HCT116 (cell line): ENCODE data around the gene LDLRAD4. TPM values are rescaled to one million over a fixed set of nuclear protein-coding genes. Genes with fewer than 3 reads are reported as not detected.

Experiments
- ATAC-seq: fragments of 200-7000 bp; cut with Tn5 transposase; 2 replicates; pipeline ENCODE4 v1.9.1; 2020; ENCODE audit warnings: mild to moderate bottlenecking, moderate library complexity
- BruUV-seq: library from RNA; stranded (reverse); fragments of 400-500 nt; replicated peaks from 2 replicates; lab custom pipeline; 2021; lab: Mats Ljungman, UMichigan
- CTCF ChIA-PET: fragments of 300-600 bp; sonication (Branson Sonifier 250); formaldehyde crosslinking; loops from one replicate; lab custom pipeline; 2021; ENCODE audit warnings: antibody characterized with exemption; lab: Charles Lee
- POLR2A ChIA-PET: fragments of 300-600, 350-600 bp; sonication (Branson Sonifier 250); formaldehyde crosslinking; loops from one replicate; lab custom pipeline; 2021; ENCODE audit warnings: antibody characterized with exemption; lab: Charles Lee
- RAD21 ChIA-PET, 2 experiments: fragments of 300-600 bp; sonication (Branson Sonifier 250); formaldehyde crosslinking; loops; one replicate each; lab custom pipeline; 2023; ENCODE audit warnings: low total read pairs in 2 of 2; ENCODE audit not compliant: uncharacterized antibody in 2 of 2, unreplicated experiment in 2 of 2, low non-redundant PET in 1 of 2; lab: Charles Lee
- DNase-seq: peaks from one replicate; pipeline ENCODE4 v3.0.0-alpha.2; 2010; ENCODE audit warnings: low read depth, low spot score
- H2AFZ ChIP-seq: fragments of 200-600 bp; shearing (Covaris generic), sonication (generic); 2 replicates; pipeline ENCODE4 v1.6.1; 2017; ENCODE audit warnings: low read depth, mixed run types, mixed read lengths, antibody characterized with exemption, low read length; ENCODE audit not compliant: poor library complexity, severe bottlenecking
- H3K27ac ChIP-seq: 2 replicates; pipeline ENCODE4 v1.5.1; 2012; ENCODE audit warnings: low read depth, low read length
- H3K27me3 ChIP-seq: fragments of 200-600 bp; sonication (generic); 2 replicates; pipeline ENCODE4 v1.6.1; 2016; ENCODE audit warnings: mixed run types, low read length, mixed read lengths; ENCODE audit not compliant: insufficient read depth
- H3K36me3 ChIP-seq, 2 experiments: fragments of 200-500 bp in 1 of 2; fragments of 200-600 bp in 1 of 2; sonication (Bioruptor generic) in 1 of 2; sonication (generic) in 1 of 2; 2 replicates each; pipeline versions ENCODE4 v1.5.1 to v1.6.1; 2014 to 2016; ENCODE audit warnings: low read length in 2 of 2, inconsistent platforms in 1 of 2, mixed read lengths in 1 of 2, mixed run types in 1 of 2; ENCODE audit not compliant: insufficient read depth in 2 of 2, control insufficient read depth in 1 of 2
- H3K4me1 ChIP-seq, 2 experiments: fragments of 200-600 bp in 1 of 2; sonication (generic) in 1 of 2; 2 replicates each; pipeline versions ENCODE4 v1.5.1 to v1.6.1; 2012 to 2017; ENCODE audit warnings: low read length in 2 of 2, inconsistent platforms in 1 of 2, mild to moderate bottlenecking in 1 of 2, mixed read lengths in 1 of 2, mixed run types in 1 of 2, moderate library complexity in 1 of 2; ENCODE audit not compliant: insufficient read depth in 2 of 2, control insufficient read depth in 1 of 2
- H3K4me2 ChIP-seq: fragments of 200-600 bp; sonication (generic); 2 replicates; pipeline ENCODE4 v1.6.1; 2017; ENCODE audit warnings: mixed run types, low read length, mixed read lengths
- H3K4me3 ChIP-seq, 2 experiments: fragments of 200-600 bp in 1 of 2; sonication (generic) in 1 of 2; replicated peaks in 1 of 2; 2 replicates each; pipeline ENCODE4 v1.5.1; 2011 to 2016; ENCODE audit warnings: low read length in 2 of 2, control low read depth in 1 of 2, low read depth in 1 of 2, mild to moderate bottlenecking in 1 of 2, mixed read lengths in 1 of 2, mixed run types in 1 of 2
- H3K79me2 ChIP-seq: fragments of 200-600 bp; sonication (generic); 2 replicates; pipeline ENCODE4 v1.6.1; 2017; ENCODE audit warnings: mild to moderate bottlenecking, mixed run types, low read length, moderate library complexity, mixed read lengths; ENCODE audit not compliant: insufficient read depth
- H3K9ac ChIP-seq: fragments of 200-600 bp; sonication (generic); 2 replicates; pipeline ENCODE4 v1.6.1; 2016; ENCODE audit warnings: low read length, mixed read lengths
- H3K9me2 ChIP-seq: fragments of 200-600 bp; sonication (generic), shearing (Covaris generic); 2 replicates; pipeline ENCODE4 v1.6.1; 2017; ENCODE audit warnings: mixed run types, mild to moderate bottlenecking, moderate library complexity; ENCODE audit not compliant: insufficient read depth
- H3K9me3 ChIP-seq, 2 experiments: fragments of 200-500 bp in 1 of 2; fragments of 200-600 bp in 1 of 2; sonication (Bioruptor generic) in 1 of 2; sonication (generic) in 1 of 2; 2 replicates each; pipeline ENCODE4 v1.6.1; 2014 to 2017; ENCODE audit warnings: low read length in 2 of 2, mixed read lengths in 2 of 2, inconsistent platforms in 1 of 2, low read depth in 1 of 2, mild to moderate bottlenecking in 1 of 2, mixed run types in 1 of 2, moderate library complexity in 1 of 2; ENCODE audit not compliant: control insufficient read depth in 1 of 2, insufficient read depth in 1 of 2
- H4K20me1 ChIP-seq: fragments of 200-600 bp; sonication (generic), shearing (Covaris generic); 2 replicates; pipeline ENCODE4 v1.6.1; 2017; ENCODE audit warnings: mixed run types, mild to moderate bottlenecking, moderate library complexity; ENCODE audit not compliant: insufficient read depth
- ATF3 ChIP-seq: IDR thresholded peaks from 2 replicates; pipeline ENCODE4 v1.6.1; 2012
- CBX3 ChIP-seq: IDR thresholded peaks from 2 replicates; pipeline ENCODE4 v1.6.1; 2012; ENCODE audit warnings: low read depth
- CEBPB ChIP-seq: IDR thresholded peaks from 2 replicates; pipeline ENCODE4 v1.6.1; 2012; ENCODE audit warnings: low read depth
- ELF1 ChIP-seq: IDR thresholded peaks from 2 replicates; pipeline ENCODE4 v1.6.1; 2012; ENCODE audit warnings: low read depth, borderline replicate concordance
- FOSL1 ChIP-seq: IDR thresholded peaks from 2 replicates; pipeline ENCODE4 v1.6.1; 2012; ENCODE audit warnings: low read depth
- JUND ChIP-seq: IDR thresholded peaks from 2 replicates; pipeline ENCODE4 v1.6.1; 2012
- MAX ChIP-seq: IDR thresholded peaks from 2 replicates; pipeline ENCODE4 v1.6.1; 2012
- POLR2AphosphoS5 ChIP-seq: IDR thresholded peaks from 2 replicates; pipeline ENCODE4 v1.6.1; 2011; ENCODE audit warnings: mild to moderate bottlenecking, low read depth, low read length, moderate library complexity
- RAD21 ChIP-seq: IDR thresholded peaks from 2 replicates; pipeline ENCODE4 v1.6.1; 2012; ENCODE audit warnings: low read depth, mild to moderate bottlenecking
- SIN3A ChIP-seq: IDR thresholded peaks from 2 replicates; pipeline ENCODE4 v1.6.1; 2012; ENCODE audit warnings: low read depth
- SP1 ChIP-seq: IDR thresholded peaks from 2 replicates; pipeline ENCODE4 v1.6.1; 2012; ENCODE audit warnings: low read depth
- SRF ChIP-seq: IDR thresholded peaks from 2 replicates; pipeline ENCODE4 v1.6.1; 2012; ENCODE audit warnings: low read depth
- TCF7L2 ChIP-seq: IDR thresholded peaks from 2 replicates; pipeline ENCODE4 v1.7.0; 2011; ENCODE audit warnings: borderline replicate concordance, inconsistent platforms; ENCODE audit not compliant: insufficient read depth, insufficient read length; ENCODE audit errors: extremely low read depth
- YY1 ChIP-seq: IDR thresholded peaks from 2 replicates; pipeline ENCODE4 v1.6.1; 2011; ENCODE audit warnings: low read length, low read depth, moderate library complexity, mild to moderate bottlenecking; ENCODE audit not compliant: insufficient replicate concordance; ENCODE audit errors: extremely low read depth
- ZBTB33 ChIP-seq: IDR thresholded peaks from 2 replicates; pipeline ENCODE4 v1.6.1; 2011; ENCODE audit warnings: mild to moderate bottlenecking, low read length, moderate library complexity; ENCODE audit not compliant: insufficient replicate concordance; ENCODE audit errors: extremely low read depth
- ZNF274 ChIP-seq: fragments of 200-500 bp; sonication (Bioruptor generic); IDR thresholded peaks from 2 replicates; pipeline ENCODE4 v1.6.1; 2014; ENCODE audit warnings: mild to moderate bottlenecking, low read depth, low read length, inconsistent platforms
- intact Hi-C: fragments of 100-400 bp; cut with micrococcal nuclease; formaldehyde crosslinking; loops from 2 replicates; pipeline ENCODE4 v1.10.0; 2022
- total RNA-seq: library from RNA; stranded (reverse); gene quantifications from one replicate; pipeline ENCODE4 v1.2.1, GENCODE V29; 2021; ENCODE audit not compliant: unreplicated experiment

Gene LDLRAD4
- total RNA-seq, 1 experiment from 2014 or later, result 1.2 TPM

GRCh38 chr18:13572721-13573120 is 354.2 kb downstream of the LDLRAD4 start:
- H3K4me1 ChIP-seq, result no peaks in the 10 kb centered on the region
- TF ChIP-seq SRF, result no peak
- TF ChIP-seq YY1, result no peak
- TF ChIP-seq ATF3, result no peak
- no peak for TF ChIP-seq SIN3A
- no peak for TF ChIP-seq CBX3
- no peak for TF ChIP-seq JUND
- no peak for TF ChIP-seq POLR2AphosphoS5
- no peak for TF ChIP-seq ELF1
- ChIA-PET RAD21 (no interaction called here), POLR2A (no interaction called here), CTCF (no interaction called here)
- no peaks in the 10 kb centered on the region for H3K9me3 ChIP-seq
- intact Hi-C loops, result no loop called here
- H3K79me2 ChIP-seq, result no peaks in the 10 kb centered on the region
- no peaks in the 10 kb centered on the region for H3K36me3 ChIP-seq
- no peak overlapping the region for H3K9ac ChIP-seq
- no peaks in the 10 kb centered on the region for H4K20me1 ChIP-seq
- no peak overlapping the region for H2AFZ ChIP-seq
- H3K27me3 ChIP-seq, result no peaks in the 10 kb centered on the region
- no TSS peak for BruUV-seq
- H3K27ac ChIP-seq, result no peak overlapping the region
- H3K4me3 ChIP-seq, result no peak overlapping the region
- no peaks in the 10 kb centered on the region for H3K9me2 ChIP-seq
- H3K4me2 ChIP-seq, result no peak overlapping the region
- no peak for ATAC-seq
- DNase-seq, result no peak

GRCh38 chr18:13573750-13574149 is 355.2 kb downstream of the LDLRAD4 start:
- Histone ChIP-seq H2AFZ (no peak overlapping the region), H3K27me3 (no peaks in the 10 kb centered on the region), H3K27ac (no peak overlapping the region), H4K20me1 (no peaks in the 10 kb centered on the region), H3K4me1 (no peaks in the 10 kb centered on the region), H3K36me3 (no peaks in the 10 kb centered on the region), H3K9ac (no peak overlapping the region), H3K9me2 (no peaks in the 10 kb centered on the region), H3K4me3 (no peak overlapping the region), H3K9me3 (no peaks in the 10 kb centered on the region), H3K79me2 (no peaks in the 10 kb centered on the region), H3K4me2 (no peak overlapping the region)
- intact Hi-C loops, result no loop called here
- ChIA-PET RAD21 (no interaction called here), CTCF (no interaction called here), POLR2A (no interaction called here)
- ATAC-seq (no peak), DNase-seq (no peak)
- BruUV-seq, result no TSS peak
- TF ChIP-seq TCF7L2 (no peak), MAX (no peak), JUND (no peak), FOSL1 (no peak), CEBPB (no peak), POLR2AphosphoS5 (no peak), SP1 (no peak), ZNF274 (no peak), RAD21 (no peak), SIN3A (no peak), SRF (no peak), ZBTB33 (no peak)
